Nephron (organoid): ENCODE measurements around the gene KCNMA1.

Experiments
- H3K27ac Mint-ChIP-seq, 3 experiments: 2 replicates each; pipeline ENCODE4 v1.8.0; 2020; ENCODE audit warnings: mixed read lengths in 3 of 3, mild to moderate bottlenecking in 2 of 3, moderate library complexity in 1 of 3
- H3K27me3 Mint-ChIP-seq: 2 replicates; pipeline ENCODE4 v1.8.0; 2021; ENCODE audit warnings: low read depth, mild to moderate bottlenecking, moderate library complexity, mixed read lengths
- H3K36me3 Mint-ChIP-seq: 2 replicates; pipeline ENCODE4 v1.8.0; 2020; ENCODE audit warnings: low read depth, mixed read lengths
- H3K4me1 Mint-ChIP-seq: 2 replicates; pipeline ENCODE4 v1.8.0; 2020; ENCODE audit warnings: mixed read lengths
- H3K4me3 Mint-ChIP-seq, 3 experiments: 2 replicates each; pipeline ENCODE4 v1.8.0; 2020; ENCODE audit warnings: mild to moderate bottlenecking in 3 of 3, mixed read lengths in 3 of 3, moderate library complexity in 2 of 3
- H3K9me3 Mint-ChIP-seq: 2 replicates; pipeline ENCODE4 v1.8.0; 2020; ENCODE audit warnings: mixed read lengths
- CTCF ChIP-seq, 3 experiments: fragments of 200-600 bp; sonication (generic); IDR thresholded peaks; one replicate each; pipeline ENCODE4 v1.5.0; 2021; ENCODE audit warnings: antibody characterized with exemption in 3 of 3; ENCODE audit not compliant: unreplicated experiment in 3 of 3

KCNMA1 gene

GRCh38 chr10:77123330-77123729 is 514.3 kb downstream of the KCNMA1 start:
- H3K4me1 Mint-ChIP-seq: peaks cover 47% of the 10 kb centered on the region
- no peaks in the 10 kb centered on the region for H3K9me3 Mint-ChIP-seq
- no peak overlapping the region for H3K4me3 Mint-ChIP-seq
- no peak for TF ChIP-seq CTCF (IDR thresholded peaks at IDR 0.05; ENCODE audit: unreplicated experiment in 3 of 3)
- H3K27me3 Mint-ChIP-seq: no peaks in the 10 kb centered on the region
- H3K27ac Mint-ChIP-seq: peak overlapping the region in 1 of 3 experiments; percentile 42
- H3K36me3 Mint-ChIP-seq: no peaks in the 10 kb centered on the region

- Mint-ChIP-seq H3K4me3 (no peak overlapping the region), H3K4me1 (peaks cover 47% of the 10 kb centered on the region), H3K27ac (no peak overlapping the region), H3K9me3 (no peaks in the 10 kb centered on the region), H3K27me3 (no peaks in the 10 kb centered on the region), H3K36me3 (no peaks in the 10 kb centered on the region)
- TF ChIP-seq CTCF (IDR thresholded peaks at IDR 0.05; ENCODE audit: unreplicated experiment in 3 of 3): no peak
These were observed 515.8 kb downstream of the KCNMA1 start for GRCh38 chr10:77121829-77122228.

GRCh38 chr10:77120666-77121376 is 516.8 kb downstream of the KCNMA1 start:
- H3K27me3 Mint-ChIP-seq: no peaks in the 10 kb centered on the region
- no peak for TF ChIP-seq CTCF (IDR thresholded peaks at IDR 0.05; ENCODE audit: unreplicated experiment in 3 of 3)
- no peaks in the 10 kb centered on the region for H3K36me3 Mint-ChIP-seq
- H3K4me3 Mint-ChIP-seq: no peak overlapping the region
- H3K9me3 Mint-ChIP-seq: no peaks in the 10 kb centered on the region
- H3K27ac Mint-ChIP-seq: peak overlapping the region; percentile 47 to 69 (median 54)
- peaks cover 47% of the 10 kb centered on the region for H3K4me1 Mint-ChIP-seq

GRCh38 chr10:77120012-77120411 is 517.6 kb downstream of the KCNMA1 start:
- Mint-ChIP-seq H3K9me3 (no peaks in the 10 kb centered on the region), H3K4me3 (no peak overlapping the region), H3K4me1 (peaks cover 41% of the 10 kb centered on the region), H3K36me3 (no peaks in the 10 kb centered on the region), H3K27me3 (no peaks in the 10 kb centered on the region), H3K27ac (peak overlapping the region; percentile 47 to 69 (median 54))
- TF ChIP-seq CTCF (IDR thresholded peaks at IDR 0.05; ENCODE audit: unreplicated experiment in 3 of 3): no peak

- Mint-ChIP-seq H3K27me3 (no peaks in the 10 kb centered on the region), H3K4me3 (no peak overlapping the region), H3K4me1 (peaks cover 34% of the 10 kb centered on the region), H3K27ac (peak overlapping the region in 1 of 3 experiments; percentile 47), H3K9me3 (no peaks in the 10 kb centered on the region), H3K36me3 (no peaks in the 10 kb centered on the region)
- no peak for TF ChIP-seq CTCF (IDR thresholded peaks at IDR 0.05; ENCODE audit: unreplicated experiment in 3 of 3)
These were observed 518.9 kb downstream of the KCNMA1 start for GRCh38 chr10:77118603-77119282.
